Neural cell (in vitro differentiated cells): ENCODE measurements around the gene VAMP1. TPM values are rescaled to one million over a fixed set of nuclear protein-coding genes. Genes with fewer than 3 reads are reported as not detected.

ENCODE experiments used
- H2AFZ ChIP-seq: fragments of 200-600, 300-800 bp; sonication (generic), shearing (Covaris generic); 2 replicates; pipeline ENCODE4 v1.6.0; 2014; ENCODE audit warnings: low read depth, mild to moderate bottlenecking, antibody characterized with exemption, low read length, moderate library complexity
- H3F3A ChIP-seq: fragments of 200-600 bp; shearing (Covaris generic); 2 replicates; pipeline ENCODE4 v1.6.1; 2016; ENCODE audit warnings: mild to moderate bottlenecking, moderate library complexity, mixed read lengths, antibody characterized with exemption, low read length; ENCODE audit not compliant: insufficient read depth, poor library complexity, severe bottlenecking
- H3K27ac ChIP-seq: fragments of 200-600, 300-800 bp; sonication (generic), shearing (Covaris generic); 2 replicates; pipeline ENCODE4 v1.5.1; 2014; ENCODE audit warnings: mild to moderate bottlenecking, low read length, moderate library complexity
- H3K27me3 ChIP-seq: fragments of 300-800, 200-600 bp; sonication (generic), shearing (Covaris generic); 2 replicates; pipeline ENCODE4 v1.6.0; 2014; ENCODE audit warnings: mild to moderate bottlenecking, low read depth, low read length, moderate library complexity; ENCODE audit not compliant: insufficient read depth
- H3K36me3 ChIP-seq: fragments of 300-800, 200-600 bp; sonication (generic), shearing (Covaris generic); 2 replicates; pipeline ENCODE4 v1.5.1; 2014; ENCODE audit warnings: mild to moderate bottlenecking, antibody characterized with exemption, low read length, moderate library complexity; ENCODE audit not compliant: insufficient read depth
- H3K4me2 ChIP-seq: fragments of 300-800, 200-600 bp; sonication (generic), shearing (Covaris generic); 2 replicates; pipeline ENCODE4 v1.6.0; 2014; ENCODE audit warnings: mild to moderate bottlenecking, low read length
- H3K4me3 ChIP-seq: fragments of 300-800, 200-600 bp; sonication (generic), shearing (Covaris generic); 2 replicates; pipeline ENCODE4 v1.5.1; 2014; ENCODE audit warnings: mild to moderate bottlenecking, low read length, moderate library complexity
- H3K79me2 ChIP-seq: fragments of 200-600 bp; shearing (Covaris generic); replicated peaks from 2 replicates; pipeline ENCODE4 v1.6.0; 2014; ENCODE audit warnings: mild to moderate bottlenecking, low read length, moderate library complexity; ENCODE audit not compliant: insufficient read depth
- H3K9ac ChIP-seq: fragments of 300-800, 200-600 bp; sonication (generic), shearing (Covaris generic); 2 replicates; pipeline ENCODE4 v1.6.1; 2016; ENCODE audit warnings: mild to moderate bottlenecking, low read length, mixed read lengths
- H3K9me2 ChIP-seq: fragments of 200-600 bp; shearing (Covaris generic); 2 replicates; pipeline ENCODE4 v1.6.1; 2016; ENCODE audit warnings: mild to moderate bottlenecking, low read length, mixed read lengths; ENCODE audit not compliant: insufficient read depth
- H3K9me3 ChIP-seq: fragments of 200-600, 300-800 bp; sonication (generic), shearing (Covaris generic); 2 replicates; pipeline ENCODE4 v1.6.1; 2016; ENCODE audit warnings: mild to moderate bottlenecking, mixed run types, low read length, moderate library complexity, mixed read lengths
- H4K20me1 ChIP-seq: fragments of 200-600 bp; shearing (Covaris generic); 2 replicates; pipeline ENCODE4 v1.6.1; 2016; ENCODE audit warnings: mild to moderate bottlenecking, mixed run types; ENCODE audit not compliant: insufficient read depth
- EP300 ChIP-seq: fragments of 450-650 bp; conservative IDR thresholded peaks from 2 replicates; pipeline ENCODE4 v1.6.1; 2014; ENCODE audit warnings: antibody characterized with exemption, mild to moderate bottlenecking, moderate library complexity; ENCODE audit not compliant: poor library complexity, severe bottlenecking
- EZH2 ChIP-seq: fragments of 200-600, 300-800 bp; shearing (Covaris generic), sonication (generic); IDR thresholded peaks from 2 replicates; pipeline ENCODE4 v1.6.1; 2014; ENCODE audit warnings: antibody characterized with exemption, low read length, borderline replicate concordance, mild to moderate bottlenecking; ENCODE audit not compliant: insufficient read depth, poor library complexity, severe bottlenecking
- MXI1 ChIP-seq: fragments of 450-650 bp; conservative IDR thresholded peaks from 2 replicates; pipeline ENCODE4 v1.6.1; 2014; ENCODE audit warnings: antibody characterized with exemption, mild to moderate bottlenecking; ENCODE audit not compliant: poor library complexity, severe bottlenecking
- POLR2AphosphoS5 ChIP-seq: IDR thresholded peaks from 2 replicates; pipeline ENCODE4 v1.6.1; 2012
- RAD21 ChIP-seq: fragments of 450-650 bp; conservative IDR thresholded peaks from 2 replicates; pipeline ENCODE4 v1.6.1; 2014; ENCODE audit warnings: antibody characterized with exemption, mild to moderate bottlenecking, moderate library complexity
- REST ChIP-seq: IDR thresholded peaks from 2 replicates; pipeline ENCODE4 v1.6.1; 2012; ENCODE audit warnings: borderline replicate concordance
- SMC3 ChIP-seq: fragments of 450-650 bp; conservative IDR thresholded peaks from 2 replicates; pipeline ENCODE4 v1.6.1; 2014; ENCODE audit warnings: antibody characterized with exemption, mild to moderate bottlenecking, moderate library complexity; ENCODE audit not compliant: poor library complexity
- TAF1 ChIP-seq: IDR thresholded peaks from 2 replicates; pipeline ENCODE4 v1.6.1; 2012; ENCODE audit warnings: low read depth
- polyA plus RNA-seq: library from polyadenylated mRNA; depleted of rRNA; stranded (reverse); fragments of >200 nt; gene quantifications from 2 replicates; pipeline ENCODE4 v1.2.3, GENCODE V29; 2014
- TF ChIP-seq, protein P1 (sequence below): fragments of 450-650 bp; IDR thresholded peaks from 2 replicates; pipeline ENCODE4 v1.5.1; 2014; ENCODE audit warnings: antibody characterized with exemption, mild to moderate bottlenecking, moderate library complexity; ENCODE audit not compliant: poor library complexity, severe bottlenecking

The VAMP1 gene
- polyA plus RNA-seq, 1 donor from 2014 or later: 4.3 TPM

DNA sequence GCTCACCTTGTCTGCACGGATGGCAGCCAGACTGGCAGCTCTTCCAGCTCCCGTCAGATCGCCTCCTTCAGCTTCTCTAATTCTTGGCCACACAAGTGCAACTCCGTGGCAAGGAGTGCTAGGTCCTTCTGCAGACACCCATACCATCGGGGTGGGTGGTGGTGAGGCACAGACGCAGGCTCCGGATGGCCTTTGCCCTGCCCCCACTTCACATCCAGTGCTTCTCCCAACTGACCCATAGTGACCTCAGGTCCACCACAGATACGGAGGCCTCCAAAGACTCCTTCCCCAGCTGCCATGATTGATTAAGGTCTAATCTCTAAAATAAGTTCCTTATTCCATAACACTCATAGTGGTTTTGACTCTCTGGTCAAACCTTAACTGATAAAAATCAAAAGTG, 45.6 kb downstream of the VAMP1 start:
- TF ChIP-seq MXI1 (no peak), SMC3 (no peak), EP300 (no peak)
- Histone ChIP-seq H3K4me2 (no peak overlapping the region), H3F3A (no peaks in the 10 kb centered on the region)

GRCh38 chr12:6424008-6424347, 46.5 kb downstream of the VAMP1 start:
- Histone ChIP-seq H3K4me3 (no peak overlapping the region), H3F3A (no peaks in the 10 kb centered on the region), H3K27me3 (no peaks in the 10 kb centered on the region), H3K27ac (no peak overlapping the region), H2AFZ (no peak overlapping the region), H3K4me2 (no peak overlapping the region), H3K36me3 (no peaks in the 10 kb centered on the region), H3K79me2 (no peaks in the 10 kb centered on the region), H3K9me3 (no peaks in the 10 kb centered on the region), H3K9ac (no peak overlapping the region), H3K9me2 (no peaks in the 10 kb centered on the region), H4K20me1 (no peaks in the 10 kb centered on the region)
- TF ChIP-seq, protein P1, sequence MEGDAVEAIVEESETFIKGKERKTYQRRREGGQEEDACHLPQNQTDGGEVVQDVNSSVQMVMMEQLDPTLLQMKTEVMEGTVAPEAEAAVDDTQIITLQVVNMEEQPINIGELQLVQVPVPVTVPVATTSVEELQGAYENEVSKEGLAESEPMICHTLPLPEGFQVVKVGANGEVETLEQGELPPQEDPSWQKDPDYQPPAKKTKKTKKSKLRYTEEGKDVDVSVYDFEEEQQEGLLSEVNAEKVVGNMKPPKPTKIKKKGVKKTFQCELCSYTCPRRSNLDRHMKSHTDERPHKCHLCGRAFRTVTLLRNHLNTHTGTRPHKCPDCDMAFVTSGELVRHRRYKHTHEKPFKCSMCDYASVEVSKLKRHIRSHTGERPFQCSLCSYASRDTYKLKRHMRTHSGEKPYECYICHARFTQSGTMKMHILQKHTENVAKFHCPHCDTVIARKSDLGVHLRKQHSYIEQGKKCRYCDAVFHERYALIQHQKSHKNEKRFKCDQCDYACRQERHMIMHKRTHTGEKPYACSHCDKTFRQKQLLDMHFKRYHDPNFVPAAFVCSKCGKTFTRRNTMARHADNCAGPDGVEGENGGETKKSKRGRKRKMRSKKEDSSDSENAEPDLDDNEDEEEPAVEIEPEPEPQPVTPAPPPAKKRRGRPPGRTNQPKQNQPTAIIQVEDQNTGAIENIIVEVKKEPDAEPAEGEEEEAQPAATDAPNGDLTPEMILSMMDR: no peak
- TF ChIP-seq POLR2AphosphoS5 (no peak), MXI1 (no peak), SMC3 (no peak), REST (no peak), EZH2 (no peak), RAD21 (no peak), TAF1 (no peak), EP300 (no peak)

More for the DNA sequence above, 45.6 kb downstream of the VAMP1 start:
- H3K9ac ChIP-seq: no peak overlapping the region
- no peaks in the 10 kb centered on the region for H3K79me2 ChIP-seq
- no peaks in the 10 kb centered on the region for H3K27me3 ChIP-seq
- H3K27ac ChIP-seq: no peak overlapping the region
- H4K20me1 ChIP-seq: no peaks in the 10 kb centered on the region
- H3K9me2 ChIP-seq: no peaks in the 10 kb centered on the region
- H3K4me3 ChIP-seq: no peak overlapping the region
- no peaks in the 10 kb centered on the region for H3K9me3 ChIP-seq
- no peaks in the 10 kb centered on the region for H3K36me3 ChIP-seq
- no peak overlapping the region for H2AFZ ChIP-seq
